SU-DHL-6 (cell line): ENCODE data around the gene EEFSEC.

Experiments used
- H2AFZ ChIP-seq: fragments of 200-600 bp; sonication (generic); 2 replicates; pipeline ENCODE4 v1.6.1; 2014; ENCODE audit warnings: low read depth, mild to moderate bottlenecking, moderate library complexity, mixed read lengths, antibody characterized with exemption, low read length; ENCODE audit not compliant: severe bottlenecking
- H3F3A ChIP-seq: fragments of 200-600 bp; shearing (Covaris generic); 2 replicates; pipeline ENCODE4 v1.6.0; 2016; ENCODE audit warnings: antibody characterized with exemption, mild to moderate bottlenecking; ENCODE audit not compliant: insufficient read depth
- H3K27ac ChIP-seq: fragments of 200-600 bp; sonication (generic); 2 replicates; pipeline ENCODE4 v1.5.1; 2016; ENCODE audit warnings: low read depth, mild to moderate bottlenecking, low read length, moderate library complexity, mixed read lengths
- H3K27me3 ChIP-seq: fragments of 200-600 bp; sonication (generic), shearing (Covaris generic); 2 replicates; pipeline ENCODE4 v1.6.0; 2014; ENCODE audit warnings: mild to moderate bottlenecking, low read length
- H3K36me3 ChIP-seq: fragments of 200-600 bp; sonication (generic); 2 replicates; pipeline ENCODE4 v1.6.1; 2014; ENCODE audit warnings: mild to moderate bottlenecking, low read length, mixed read lengths
- H3K4me2 ChIP-seq: fragments of 300-600, 200-600 bp; shearing (Covaris generic), sonication (generic); 2 replicates; pipeline ENCODE4 v1.6.0; 2014; ENCODE audit warnings: low read length, low read depth, mild to moderate bottlenecking; ENCODE audit not compliant: poor library complexity, severe bottlenecking
- H3K4me3 ChIP-seq: fragments of 200-600 bp; sonication (generic); 2 replicates; pipeline ENCODE4 v1.5.1; 2014; ENCODE audit warnings: antibody characterized with exemption, low read length, mild to moderate bottlenecking, mixed read lengths; ENCODE audit not compliant: insufficient read depth, poor library complexity, severe bottlenecking
- H3K79me2 ChIP-seq: fragments of 200-600 bp; sonication (generic); 2 replicates; pipeline ENCODE4 v1.6.1; 2014; ENCODE audit warnings: mild to moderate bottlenecking, low read length, moderate library complexity; ENCODE audit not compliant: insufficient read depth
- H3K9ac ChIP-seq: fragments of 200-600 bp; sonication (generic); 2 replicates; pipeline ENCODE4 v1.7.0; 2014; ENCODE audit warnings: mild to moderate bottlenecking, low read length
- H3K9me2 ChIP-seq: fragments of 200-600 bp; sonication (generic); replicated peaks from 2 replicates; pipeline ENCODE4 v1.6.1; 2014; ENCODE audit warnings: low read length; ENCODE audit not compliant: insufficient read depth
- H3K9me3 ChIP-seq: fragments of 200-600 bp; sonication (generic); 2 replicates; pipeline ENCODE4 v1.6.1; 2014; ENCODE audit warnings: low read length, mixed read lengths; ENCODE audit not compliant: insufficient read depth
- H4K20me1 ChIP-seq: fragments of 200-600 bp; sonication (generic); 2 replicates; pipeline ENCODE4 v1.6.1; 2014; ENCODE audit warnings: low read depth, mild to moderate bottlenecking, antibody characterized with exemption, low read length, moderate library complexity, mixed read lengths
- EZH2phosphoT487 ChIP-seq: fragments of 200-600 bp; sonication (generic), shearing (Covaris generic); conservative IDR thresholded peaks from 2 replicates; pipeline ENCODE4 v1.6.1; 2018; ENCODE audit warnings: mild to moderate bottlenecking, antibody characterized with exemption, low read length, moderate library complexity, mixed read lengths
- TF ChIP-seq, protein P1 (sequence below): fragments of 200-600 bp; sonication (generic); IDR thresholded peaks from one replicate; pipeline ENCODE4 v1.5.1; 2017; ENCODE audit warnings: antibody characterized with exemption, mild to moderate bottlenecking, low read length, moderate library complexity; ENCODE audit not compliant: insufficient read depth, poor library complexity, severe bottlenecking

Gene EEFSEC

GRCh38 chr3:128317698-128318231, 164.5 kb downstream of the EEFSEC start:
- H3K79me2 ChIP-seq: no peaks in the 10 kb centered on the region
- no peaks in the 10 kb centered on the region for H3K27me3 ChIP-seq
- H2AFZ ChIP-seq: no peak overlapping the region
- TF ChIP-seq EZH2phosphoT487: no peak
- TF ChIP-seq, protein P1, sequence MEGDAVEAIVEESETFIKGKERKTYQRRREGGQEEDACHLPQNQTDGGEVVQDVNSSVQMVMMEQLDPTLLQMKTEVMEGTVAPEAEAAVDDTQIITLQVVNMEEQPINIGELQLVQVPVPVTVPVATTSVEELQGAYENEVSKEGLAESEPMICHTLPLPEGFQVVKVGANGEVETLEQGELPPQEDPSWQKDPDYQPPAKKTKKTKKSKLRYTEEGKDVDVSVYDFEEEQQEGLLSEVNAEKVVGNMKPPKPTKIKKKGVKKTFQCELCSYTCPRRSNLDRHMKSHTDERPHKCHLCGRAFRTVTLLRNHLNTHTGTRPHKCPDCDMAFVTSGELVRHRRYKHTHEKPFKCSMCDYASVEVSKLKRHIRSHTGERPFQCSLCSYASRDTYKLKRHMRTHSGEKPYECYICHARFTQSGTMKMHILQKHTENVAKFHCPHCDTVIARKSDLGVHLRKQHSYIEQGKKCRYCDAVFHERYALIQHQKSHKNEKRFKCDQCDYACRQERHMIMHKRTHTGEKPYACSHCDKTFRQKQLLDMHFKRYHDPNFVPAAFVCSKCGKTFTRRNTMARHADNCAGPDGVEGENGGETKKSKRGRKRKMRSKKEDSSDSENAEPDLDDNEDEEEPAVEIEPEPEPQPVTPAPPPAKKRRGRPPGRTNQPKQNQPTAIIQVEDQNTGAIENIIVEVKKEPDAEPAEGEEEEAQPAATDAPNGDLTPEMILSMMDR: no peak
- H3K9me3 ChIP-seq: no peaks in the 10 kb centered on the region
- H3F3A ChIP-seq: no peaks in the 10 kb centered on the region
- no peak overlapping the region for H3K9ac ChIP-seq
- no peaks in the 10 kb centered on the region for H3K9me2 ChIP-seq
- H3K4me2 ChIP-seq: no peak overlapping the region
- no peak overlapping the region for H3K4me3 ChIP-seq
- H3K36me3 ChIP-seq: no peaks in the 10 kb centered on the region
- no peak overlapping the region for H3K27ac ChIP-seq
- H4K20me1 ChIP-seq: no peaks in the 10 kb centered on the region

DNA sequence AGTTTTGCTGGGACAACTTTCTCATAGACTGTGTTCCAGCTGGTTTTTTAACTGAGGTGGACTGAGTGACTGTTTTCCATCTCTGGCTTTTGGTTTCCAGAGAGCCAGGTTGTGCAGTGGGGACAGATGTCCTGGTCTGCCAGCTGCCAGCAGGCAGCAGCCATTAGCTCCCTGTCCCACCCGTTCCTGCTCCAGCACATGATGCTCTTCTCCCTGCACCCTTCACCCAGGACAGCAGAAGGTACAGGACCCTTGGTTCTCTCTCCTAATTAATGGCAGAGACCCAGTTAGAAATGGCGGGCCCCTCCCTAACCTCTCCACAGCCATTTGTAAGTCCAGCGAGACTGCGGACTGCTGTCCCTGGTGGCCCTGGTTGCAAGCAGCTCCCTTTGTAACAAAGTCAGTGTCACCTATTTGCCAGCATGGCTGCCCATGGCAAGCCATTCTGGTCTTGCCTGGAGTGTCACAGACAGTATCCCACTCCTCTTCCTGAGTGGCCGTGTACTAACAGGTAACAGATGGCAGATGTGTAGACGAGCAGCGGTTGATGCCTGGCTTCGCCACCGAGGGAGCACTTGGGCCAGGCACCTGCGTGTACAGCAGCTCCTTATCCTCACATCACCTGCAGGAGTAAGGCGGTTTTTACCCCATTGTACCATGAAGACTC, 165.1 kb downstream of the EEFSEC start:
- Histone ChIP-seq H3K9ac (no peak overlapping the region), H3K27me3 (no peaks in the 10 kb centered on the region), H3K36me3 (no peaks in the 10 kb centered on the region), H3K9me2 (no peaks in the 10 kb centered on the region), H3K4me3 (no peak overlapping the region), H3K4me2 (no peak overlapping the region), H3K9me3 (no peaks in the 10 kb centered on the region), H3K79me2 (no peaks in the 10 kb centered on the region), H4K20me1 (no peaks in the 10 kb centered on the region), H2AFZ (no peak overlapping the region), H3K27ac (no peak overlapping the region), H3F3A (no peaks in the 10 kb centered on the region)
- TF ChIP-seq, protein P1: no peak
- no peak for TF ChIP-seq EZH2phosphoT487

GRCh38 chr3:128319107-128319506, 165.8 kb downstream of the EEFSEC start:
- Histone ChIP-seq H3K9me3 (no peaks in the 10 kb centered on the region), H3F3A (no peaks in the 10 kb centered on the region), H3K4me2 (no peak overlapping the region), H3K36me3 (no peaks in the 10 kb centered on the region), H3K27ac (no peak overlapping the region), H3K9ac (no peak overlapping the region), H3K79me2 (no peaks in the 10 kb centered on the region), H3K27me3 (no peaks in the 10 kb centered on the region), H4K20me1 (no peaks in the 10 kb centered on the region), H2AFZ (no peak overlapping the region), H3K4me3 (no peak overlapping the region), H3K9me2 (no peaks in the 10 kb centered on the region)
- TF ChIP-seq EZH2phosphoT487: no peak
- TF ChIP-seq, protein P1: no peak
